NCI-H774 (cell line): ENCODE measurements around the gene ZNF488.

Source experiments
- DNase-seq: peaks from one replicate; lab custom pipeline; 2025; lab: John Stamatoyannopoulos, UW

Gene ZNF488

GRCh38 chr10:47381427-47382379 lies 2.4 kb downstream of the ZNF488 start:
- DNase-seq, result no peak

GRCh38 chr10:47381103-47381395 lies 3.0 kb downstream of the ZNF488 start:
- no peak for DNase-seq

GRCh38 chr10:47380341-47381102 lies 3.6 kb downstream of the ZNF488 start:
- DNase-seq, result no peak

GRCh38 chr10:47379901-47380300 lies 4.2 kb downstream of the ZNF488 start:
- DNase-seq, result no peak

GRCh38 chr10:47379445-47379785 lies 4.7 kb downstream of the ZNF488 start:
- DNase-seq, result no peak

GRCh38 chr10:47378606-47379444 lies 5.3 kb downstream of the ZNF488 start:
- DNase-seq, result no peak

GRCh38 chr10:47378183-47378510 lies 5.9 kb downstream of the ZNF488 start:
- DNase-seq, result no peak

- no peak for DNase-seq
These were observed 7.4 kb downstream of the ZNF488 start for GRCh38 chr10:47376522-47377220.

GRCh38 chr10:47374611-47375536 lies 9.2 kb downstream of the ZNF488 start:
- DNase-seq, result no peak

- no peak for DNase-seq
These were observed 11.4 kb downstream of the ZNF488 start for GRCh38 chr10:47372726-47373125.

GRCh38 chr10:47371629-47372485 lies 12.2 kb downstream of the ZNF488 start:
- DNase-seq, result no peak

- no peak for DNase-seq
These were observed 13.2 kb downstream of the ZNF488 start for GRCh38 chr10:47370878-47371277.

- DNase-seq, result no peak
These were observed 13.9 kb downstream of the ZNF488 start for GRCh38 chr10:47370015-47370767.

GRCh38 chr10:47369251-47369894 lies 14.7 kb downstream of the ZNF488 start:
- no peak for DNase-seq

GRCh38 chr10:47368431-47369180 lies 15.5 kb downstream of the ZNF488 start:
- no peak for DNase-seq

GRCh38 chr10:47367646-47368045 lies 16.4 kb downstream of the ZNF488 start:
- no peak for DNase-seq

GRCh38 chr10:47366731-47367460 lies 17.2 kb downstream of the ZNF488 start:
- DNase-seq, result no peak
